HG03175 (cell line): ENCODE measurements around the gene DUSP1.
A peak's percentile ranks its signal among the peaks of the same experiment; 100 is the strongest.

Experiments
- ATAC-seq: cut with Tn5 transposase; IDR thresholded peaks from one replicate; pipeline ENCODE4 v1.9.1; 2021; ENCODE audit warnings: mild to moderate bottlenecking, moderate library complexity; ENCODE audit not compliant: unreplicated experiment

DUSP1 gene

DNA sequence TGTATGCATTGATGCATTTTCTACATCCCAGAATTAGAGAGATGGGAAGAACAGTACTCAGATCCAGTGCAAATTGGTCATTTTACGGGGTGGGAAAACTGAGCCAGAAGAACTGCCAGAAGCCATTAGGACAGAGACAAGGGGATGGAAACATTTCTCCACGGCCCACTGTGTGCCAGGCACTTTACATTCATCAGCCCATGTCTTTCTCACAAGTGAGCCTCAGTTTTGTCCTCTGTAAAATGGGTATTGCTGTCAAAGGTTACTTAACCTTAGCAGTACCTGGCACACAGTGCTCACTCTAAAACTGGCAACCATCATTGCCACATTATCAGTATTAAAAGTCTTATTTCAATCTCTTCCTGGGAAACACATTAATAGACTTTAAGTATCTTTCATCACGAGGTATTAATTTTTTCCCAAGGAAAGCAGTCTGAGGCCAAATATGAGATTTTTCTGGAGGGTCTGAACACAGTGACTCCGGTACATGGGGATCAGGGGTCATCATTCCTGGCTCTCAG lies 5.2 kb downstream of the DUSP1 start:
- ATAC-seq = no peak

DNA sequence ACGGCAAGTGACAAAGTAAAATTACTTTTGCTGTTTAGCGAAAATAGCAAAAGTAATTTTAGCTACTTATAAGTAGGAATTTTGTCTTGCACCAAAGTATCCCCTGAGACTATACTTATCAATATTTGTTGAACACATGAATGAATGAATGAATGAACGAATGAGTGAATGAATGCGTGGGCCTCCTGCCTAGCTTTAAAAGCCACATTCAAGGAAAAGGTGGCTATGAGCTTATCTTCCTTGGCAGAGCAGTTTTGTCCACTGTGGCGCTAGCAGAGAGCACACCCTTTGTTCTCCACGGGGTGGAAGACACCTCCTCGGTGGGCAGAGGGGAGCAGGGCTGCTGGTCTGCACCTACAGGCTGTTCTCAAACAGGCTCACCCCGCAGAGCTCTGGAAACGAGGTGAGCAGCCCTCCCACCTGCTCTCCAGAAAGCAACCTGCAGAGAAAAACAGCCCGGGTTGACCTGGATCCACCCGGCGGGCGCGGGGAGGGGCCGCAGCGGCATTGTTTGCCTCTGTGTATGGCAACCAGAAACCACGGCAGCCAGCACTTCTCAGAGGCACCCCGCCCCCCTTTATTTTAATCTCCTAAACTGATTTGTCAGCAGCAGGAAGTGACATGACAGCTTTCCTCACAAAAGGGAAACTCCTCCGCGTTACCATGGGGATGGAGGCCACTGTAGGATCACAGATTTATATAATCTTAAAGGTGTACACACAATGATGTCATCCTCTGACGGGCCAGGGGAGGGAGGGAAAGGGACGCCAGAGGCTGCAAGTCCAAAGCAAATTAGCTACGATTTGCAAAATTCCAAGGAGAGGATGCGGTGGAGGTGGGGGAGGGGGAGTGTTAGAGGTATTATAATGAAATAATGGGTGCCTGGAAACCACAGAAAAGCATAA lies 5.9 kb downstream of the DUSP1 start:
- peak; percentile 89 for ATAC-seq

DNA sequence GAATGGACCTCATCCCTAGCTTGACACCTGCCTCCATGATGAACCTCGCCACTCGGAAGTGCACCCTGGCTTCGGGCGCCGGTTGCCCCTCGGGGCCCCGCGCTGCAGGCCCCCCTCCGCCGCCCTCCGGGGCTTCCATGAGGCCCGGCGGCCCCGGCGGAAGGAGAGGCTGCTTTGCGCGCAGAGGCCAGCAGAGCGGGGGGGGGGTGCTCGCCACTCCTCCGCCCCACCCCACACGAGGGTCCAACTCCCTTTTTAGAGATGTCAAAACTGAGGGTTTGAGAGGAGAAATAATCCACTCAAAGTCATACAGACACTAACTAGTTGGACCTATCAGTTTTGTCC lies 7.9 kb downstream of the DUSP1 start:
- no peak for ATAC-seq

DNA sequence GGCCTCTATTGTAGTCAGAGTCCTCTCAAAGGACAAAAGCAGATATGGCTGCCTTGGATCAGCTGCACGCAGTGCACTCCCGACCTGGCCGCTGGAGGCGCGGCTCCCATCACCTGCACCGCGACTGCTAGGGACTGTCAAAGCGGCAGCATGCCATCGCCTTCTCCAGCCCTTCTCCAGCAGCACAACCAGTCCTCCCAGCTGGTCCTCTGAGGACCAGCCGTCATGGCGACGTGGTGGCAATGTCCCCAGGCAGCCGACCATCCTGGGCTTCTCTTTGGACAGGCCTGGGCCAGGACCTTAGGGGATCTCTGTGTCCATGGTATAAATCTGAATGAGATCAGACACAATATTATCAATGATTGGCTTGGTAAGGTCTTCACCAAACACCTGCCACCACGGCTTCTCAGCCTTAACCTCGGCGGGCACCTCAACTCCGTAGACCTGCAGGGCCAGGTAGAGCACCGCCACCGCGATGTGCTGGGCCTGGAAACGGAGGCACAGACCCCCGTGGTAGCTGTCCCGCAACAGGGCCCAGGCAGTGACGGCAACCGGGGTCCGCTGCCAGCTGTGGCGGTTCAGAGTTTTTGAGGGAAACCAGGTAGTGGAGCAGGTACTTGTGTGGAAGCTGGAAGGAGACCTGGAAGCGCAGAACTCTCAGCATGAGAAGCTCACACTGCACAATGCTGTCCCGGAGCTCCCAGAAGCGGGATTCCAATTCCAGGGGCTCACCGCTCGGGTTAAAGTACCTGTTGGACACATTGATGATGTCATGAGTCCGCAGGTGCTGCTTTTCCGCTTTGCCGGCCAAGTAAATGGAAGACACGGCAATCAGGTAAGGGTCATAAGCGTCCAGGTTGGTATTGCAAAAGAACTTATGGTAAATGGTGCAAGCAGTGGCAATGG lies 8.5 kb downstream of the DUSP1 start:
- ATAC-seq = no peak

DNA sequence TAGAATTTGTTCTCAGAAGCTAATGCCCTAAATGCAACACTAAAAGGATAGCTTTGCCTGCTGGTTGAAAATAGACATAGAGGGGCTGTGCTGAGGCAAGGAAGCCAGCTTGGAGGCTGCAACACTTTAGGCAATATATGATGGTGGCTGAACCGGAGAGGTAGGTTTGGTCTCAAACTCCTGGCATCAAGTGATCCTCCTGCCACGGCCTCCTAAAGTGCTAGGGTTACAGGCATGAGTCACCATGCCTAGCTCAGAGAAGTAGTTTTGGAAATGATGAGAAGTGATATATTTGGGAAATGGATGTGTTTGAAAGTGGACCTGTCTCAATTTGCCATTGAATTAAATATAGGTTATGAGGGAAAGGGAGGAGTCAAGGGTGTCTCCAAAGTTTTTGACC lies 10.0 kb downstream of the DUSP1 start:
- ATAC-seq = no peak

DNA sequence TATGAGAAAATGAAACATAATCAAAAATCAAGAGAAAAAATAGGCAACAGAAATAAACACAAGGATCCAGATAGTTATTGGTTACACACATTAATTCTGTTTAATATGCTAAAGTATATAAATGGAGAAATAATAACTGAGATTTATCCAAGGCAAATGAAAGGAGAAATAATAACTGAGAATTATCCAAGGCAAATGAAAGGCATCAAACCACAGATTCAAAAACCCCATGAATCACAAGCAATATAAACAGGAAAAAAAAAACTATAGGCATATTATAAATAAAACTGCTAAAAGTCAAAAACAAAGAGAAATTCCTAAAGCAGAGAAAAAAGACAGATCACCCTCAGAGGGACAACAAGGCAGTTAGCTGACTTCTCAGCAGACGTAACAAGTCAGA lies 10.9 kb downstream of the DUSP1 start:
- ATAC-seq = no peak

DNA sequence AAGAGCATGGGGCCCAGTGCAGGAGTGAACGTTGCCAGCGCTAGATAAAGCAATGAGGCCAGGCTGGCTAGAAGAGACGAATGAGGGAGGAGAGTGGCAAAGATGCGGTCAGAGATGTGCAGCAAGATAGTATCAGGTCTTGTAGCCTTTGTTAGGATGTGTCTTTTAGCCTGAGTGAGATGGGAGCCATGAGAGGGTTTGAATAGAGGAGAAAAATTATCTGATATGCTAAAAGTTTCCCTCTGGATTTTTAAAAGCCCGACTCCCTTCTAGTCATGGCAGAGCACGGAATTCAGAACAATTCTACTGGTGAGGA lies 12.2 kb downstream of the DUSP1 start:
- ATAC-seq = no peak

DNA sequence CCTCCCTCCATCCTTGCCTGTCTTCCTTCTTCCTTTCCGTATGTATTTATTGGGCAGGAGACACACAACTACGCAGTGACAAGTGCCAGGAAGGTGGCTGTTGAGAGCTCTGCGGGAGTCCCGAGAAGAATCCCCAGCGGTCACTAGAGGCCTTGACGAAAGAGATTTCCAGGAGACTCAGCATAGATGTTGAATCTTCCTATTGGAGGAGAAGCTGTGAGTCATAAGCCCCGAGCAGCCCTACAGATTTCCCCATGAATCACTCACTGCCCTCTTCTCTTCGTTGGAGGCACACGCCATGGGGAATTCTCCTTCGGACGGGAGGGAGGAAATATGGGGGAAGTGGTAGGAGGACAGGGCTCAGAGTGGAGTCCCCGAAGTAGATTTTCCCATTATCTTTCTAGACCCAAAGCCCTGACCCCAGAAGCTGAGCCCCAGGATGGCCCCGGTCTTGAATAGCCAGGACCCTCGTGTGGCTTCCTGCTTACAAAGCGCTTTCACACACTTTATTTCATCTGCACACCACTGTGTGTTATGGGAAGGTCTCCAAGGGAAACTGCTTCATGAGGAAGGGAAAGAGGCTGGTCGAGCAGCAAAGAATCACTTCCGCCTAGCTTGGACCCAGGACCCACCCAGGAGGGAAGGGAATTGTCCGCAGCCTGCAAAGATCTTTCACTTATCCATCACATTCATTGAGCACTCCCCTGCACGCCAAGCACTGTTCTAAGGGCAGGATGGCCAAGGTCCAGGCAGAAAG lies 12.7 kb downstream of the DUSP1 start:
- no peak for ATAC-seq

DNA sequence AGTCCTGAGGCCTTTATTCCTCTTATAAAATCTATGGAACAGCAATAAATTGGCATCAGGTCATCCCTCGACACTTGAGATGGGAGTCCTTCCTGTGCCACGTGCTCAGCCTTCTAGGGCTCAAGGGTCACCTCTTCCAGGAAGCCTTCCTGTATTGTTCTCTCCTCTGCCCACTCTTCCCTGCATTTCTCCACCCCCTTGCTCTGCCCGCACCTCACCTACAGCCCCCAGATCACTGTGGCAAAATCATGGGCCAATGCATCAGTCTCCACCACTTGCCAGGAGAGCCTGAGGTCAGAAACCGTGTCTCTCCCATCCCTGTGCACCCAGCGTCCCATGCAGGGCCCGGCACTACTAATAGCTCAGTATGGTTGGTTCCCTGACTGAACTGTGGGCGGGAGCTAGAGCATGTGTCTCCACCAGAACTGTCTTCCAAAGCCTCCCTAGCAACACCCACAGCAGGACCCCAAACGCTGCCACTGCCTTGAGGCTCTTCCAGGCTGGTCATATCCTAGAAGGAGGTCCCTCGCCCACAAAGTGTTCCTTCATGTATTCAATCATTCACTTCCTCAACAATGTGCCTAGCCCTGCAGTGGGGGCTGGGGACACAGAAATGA lies 13.5 kb downstream of the DUSP1 start:
- ATAC-seq = no peak

DNA sequence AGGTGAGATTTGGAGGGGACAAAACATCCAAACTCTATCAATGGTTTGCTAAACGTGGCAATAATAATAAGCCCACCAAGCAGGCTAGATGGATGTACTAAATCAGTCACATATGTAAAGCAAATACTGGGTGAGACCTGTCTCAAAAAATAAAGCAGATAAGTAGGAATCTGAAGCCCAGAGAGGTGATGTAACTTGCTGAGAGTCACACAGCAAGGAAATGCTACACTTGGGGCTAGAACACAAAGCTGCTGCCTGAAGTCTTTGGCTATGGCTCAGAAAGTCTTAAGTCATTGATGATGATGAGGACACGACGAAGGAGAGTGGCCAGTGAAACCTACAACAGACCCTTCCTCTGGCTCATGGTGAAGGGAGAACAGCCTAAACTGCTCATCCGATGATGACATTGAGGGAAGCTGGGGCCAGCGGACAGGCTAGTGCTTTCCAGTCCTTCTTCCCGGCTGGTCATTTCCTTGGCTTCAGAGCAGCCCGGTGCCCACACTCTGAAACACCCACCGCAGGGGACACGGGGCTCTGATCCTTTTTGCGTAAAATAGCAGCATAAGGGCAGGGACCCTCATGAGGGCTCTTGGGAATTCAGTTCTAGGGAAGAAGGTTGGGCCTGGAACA lies 14.1 kb downstream of the DUSP1 start:
- no peak for ATAC-seq

DNA sequence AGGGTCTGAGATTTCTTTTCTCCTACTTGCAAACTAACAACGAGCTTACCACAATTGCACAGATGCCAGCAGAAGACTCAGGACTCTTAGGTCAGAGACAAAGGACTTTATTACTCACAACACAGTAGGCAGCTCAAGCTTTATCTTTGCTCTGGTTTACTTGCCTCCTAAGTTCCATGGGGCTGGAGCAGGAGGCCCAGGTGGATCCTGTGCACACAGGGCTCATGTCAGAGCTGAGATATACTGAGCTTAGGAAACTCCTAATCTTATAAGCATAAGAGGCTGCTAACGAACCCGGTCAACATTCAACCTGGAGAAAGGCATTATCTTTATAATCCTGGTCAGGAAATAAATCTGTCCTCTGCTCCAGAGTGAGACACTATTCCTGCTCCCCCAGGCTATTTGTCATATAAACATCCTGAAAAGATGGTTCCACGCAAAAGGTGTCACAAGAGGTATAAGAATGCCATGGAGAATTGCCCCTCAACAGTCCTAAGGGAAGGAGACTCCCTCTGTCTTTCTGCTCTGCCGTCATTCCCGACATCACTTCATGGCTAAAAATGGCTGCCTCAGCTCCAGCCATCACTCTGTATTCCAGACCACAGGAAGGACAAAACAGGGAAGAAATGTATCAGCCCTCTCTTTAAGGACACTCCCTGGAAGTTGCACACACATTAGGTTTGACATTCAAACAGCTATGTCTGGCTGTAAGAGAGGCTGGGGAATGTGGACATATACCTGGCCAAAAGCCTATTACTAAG lies 16.2 kb downstream of the DUSP1 start:
- ATAC-seq = no peak

DNA sequence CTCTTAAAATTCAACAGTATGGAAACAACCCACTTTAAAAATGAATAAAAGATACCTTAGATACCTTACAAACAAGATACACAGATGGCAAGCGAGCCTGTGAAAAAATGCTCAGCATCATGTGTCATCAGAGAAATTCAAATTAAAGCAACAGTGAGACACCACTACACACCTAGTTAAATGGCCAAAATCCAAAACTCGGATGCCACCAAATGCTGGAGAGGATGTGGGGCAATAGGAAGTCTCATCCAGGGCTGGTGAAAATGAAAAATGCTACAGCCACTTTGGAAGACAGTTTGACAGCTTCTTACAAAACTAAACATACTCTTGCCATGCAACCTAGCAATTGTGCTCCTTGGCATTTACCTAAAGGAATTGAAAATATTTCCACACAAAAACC lies 17.9 kb downstream of the DUSP1 start:
- ATAC-seq = no peak

DNA sequence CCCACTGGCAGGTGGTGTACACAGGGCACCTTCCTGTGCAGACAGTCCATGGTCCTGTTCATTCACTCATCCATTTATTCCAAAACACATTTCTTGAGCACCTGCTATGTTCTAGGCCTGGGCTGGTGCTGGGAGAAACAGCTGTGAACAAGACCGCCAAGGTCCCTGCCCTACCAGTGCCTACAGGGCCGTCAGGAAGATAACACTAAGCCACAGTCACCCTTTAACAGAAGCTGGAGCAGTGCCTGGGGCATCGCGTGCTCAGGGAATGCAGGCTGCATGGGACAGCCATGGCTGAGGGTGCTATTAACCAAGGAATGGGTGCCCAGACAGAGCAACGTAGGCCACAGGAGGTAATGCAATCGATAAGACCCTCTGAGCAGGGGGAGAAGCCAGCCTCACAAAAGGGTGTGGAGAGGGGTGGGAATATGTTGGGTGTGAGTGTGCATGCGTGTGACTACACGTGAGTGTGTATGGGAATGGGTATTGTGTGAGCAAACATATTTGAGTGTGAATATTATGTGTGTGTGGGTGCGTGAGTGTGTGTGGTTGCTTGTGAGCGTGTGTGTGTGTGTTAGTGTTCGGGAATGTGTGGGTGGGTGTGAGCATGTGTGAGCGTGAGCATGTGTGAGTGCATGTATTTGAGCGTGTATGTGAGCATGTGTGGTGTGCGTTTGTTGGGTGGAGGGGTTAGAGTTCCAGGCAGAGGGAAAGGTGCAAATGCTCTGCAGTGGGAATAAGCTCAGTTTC lies 19.1 kb downstream of the DUSP1 start:
- ATAC-seq = no peak

DNA sequence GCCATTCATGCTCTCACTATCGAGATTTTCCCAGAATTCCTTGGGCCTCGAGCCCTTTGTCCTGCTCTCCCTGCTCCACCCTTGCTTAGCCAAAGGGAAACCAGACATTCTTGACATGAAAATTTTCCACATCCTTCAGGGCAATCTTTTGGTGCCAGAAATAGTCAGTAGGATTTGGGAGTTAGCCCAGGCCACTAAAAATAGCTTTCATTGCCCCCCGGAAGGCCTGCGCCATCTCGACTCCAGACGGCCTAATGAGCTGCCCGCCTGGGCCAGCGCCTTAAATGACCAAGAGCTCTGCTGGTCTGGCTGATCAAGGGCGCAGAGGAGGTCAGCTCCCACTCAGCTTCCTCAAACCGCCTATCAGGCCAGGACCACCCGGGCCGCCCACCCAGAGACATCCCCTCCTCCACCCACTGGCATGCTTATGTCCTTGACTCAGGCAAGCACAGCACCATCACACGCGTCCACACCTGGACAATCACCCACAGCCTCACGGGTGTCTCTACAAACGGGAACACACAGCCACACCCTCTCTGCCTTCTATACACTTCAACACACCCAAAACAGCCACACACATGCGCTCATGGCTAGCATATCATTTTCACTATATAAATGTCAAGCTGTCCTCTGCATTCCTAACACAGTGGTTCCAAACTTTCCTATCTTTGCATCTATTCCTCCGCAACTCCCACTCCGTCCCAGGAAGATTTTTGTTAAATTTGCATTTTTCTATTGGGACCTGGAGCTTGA lies 20.9 kb downstream of the DUSP1 start:
- ATAC-seq = no peak

DNA sequence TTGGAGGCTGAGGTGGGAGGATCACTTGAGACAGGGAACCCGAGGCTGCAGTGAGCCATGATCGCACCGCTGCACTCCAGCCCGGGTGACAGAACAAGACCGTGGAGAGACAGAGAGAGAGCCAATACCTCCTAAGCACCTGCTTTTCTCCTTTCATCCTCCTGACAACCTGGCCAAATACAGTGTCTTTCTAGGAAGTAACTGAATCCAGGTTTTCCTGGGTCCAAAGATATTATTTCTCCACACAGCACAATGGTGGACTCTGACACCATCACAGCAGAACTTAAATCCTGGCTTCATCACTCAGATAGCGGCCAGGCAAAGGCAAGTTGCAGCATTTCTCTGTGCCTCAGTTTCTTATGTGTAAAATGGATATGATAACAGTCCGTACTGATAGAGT lies 21.9 kb downstream of the DUSP1 start:
- no peak for ATAC-seq

DNA sequence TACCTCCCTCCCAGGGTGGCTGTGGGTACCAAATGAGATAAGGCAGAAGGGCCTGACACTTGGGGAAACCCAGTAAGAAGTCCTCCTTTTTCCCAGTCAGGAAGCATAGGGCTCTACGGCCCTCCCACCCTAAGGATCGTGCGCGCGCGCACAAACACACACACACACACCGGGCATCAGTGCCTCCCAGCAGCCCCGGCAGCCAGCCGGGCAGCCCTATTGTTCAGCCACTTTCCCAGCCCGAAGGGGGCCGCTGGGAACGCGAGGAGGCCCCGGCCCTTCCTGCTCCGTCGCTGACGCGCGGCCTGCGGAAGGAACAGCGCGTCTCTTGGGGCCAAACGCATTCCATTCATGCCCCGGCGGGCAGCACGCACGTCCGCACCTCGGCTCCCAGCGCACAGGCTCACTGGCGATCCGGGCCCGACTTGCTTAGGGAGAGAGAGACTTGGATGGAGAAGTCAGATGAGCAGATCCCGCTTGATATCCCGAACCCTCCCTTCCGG lies 22.6 kb downstream of the DUSP1 start:
- no peak for ATAC-seq

DNA sequence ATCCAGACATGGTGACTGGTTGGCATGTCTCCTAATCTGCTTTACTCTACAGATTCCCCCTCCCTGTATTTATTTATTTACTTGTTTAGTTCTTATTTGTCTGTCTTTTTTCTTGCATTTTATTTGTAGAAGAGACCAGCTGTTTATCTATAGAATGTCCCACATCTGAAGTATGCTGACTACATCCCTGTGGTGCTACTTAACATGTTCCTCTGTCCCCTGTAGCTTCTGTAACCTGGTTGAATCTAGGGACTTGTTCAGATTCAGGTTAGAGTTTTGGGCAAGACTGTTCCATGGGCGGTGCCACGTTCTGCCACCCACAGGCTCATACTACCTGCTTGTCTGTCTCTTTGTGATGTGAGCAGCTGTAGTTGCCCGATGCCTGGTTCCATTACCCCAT lies 23.5 kb downstream of the DUSP1 start:
- no peak for ATAC-seq

DNA sequence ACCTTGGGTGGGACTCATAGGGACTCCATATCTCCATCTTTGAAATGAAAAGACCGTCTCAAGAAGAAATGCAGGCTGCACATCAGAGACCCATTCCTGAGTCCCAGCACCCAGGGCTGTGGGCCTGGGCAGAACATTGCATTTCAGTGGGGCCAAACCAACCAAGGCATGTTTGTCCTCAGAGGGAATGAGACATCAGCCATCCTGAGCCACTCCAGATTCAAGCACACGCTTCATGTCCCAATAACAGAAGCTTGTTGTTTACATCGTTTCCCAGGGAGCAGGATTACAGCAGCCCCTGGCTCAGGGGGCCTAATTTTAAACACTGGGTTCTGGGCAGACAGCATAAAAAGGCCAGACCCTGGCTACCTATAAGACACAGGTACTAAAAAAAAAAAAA lies 24.3 kb downstream of the DUSP1 start:
- ATAC-seq = no peak
